Activated CD4-positive, CD25-positive, alpha-beta regulatory T cell treated with anti-CD3 and anti-CD28 coated beads, Interleukin-2, amount 50 U/mL, for 24 hours (primary cell): ENCODE data around the gene DCLRE1C.
"Not testable (repeated sequence)": the region's sequence is repeated elsewhere in the genome, so short reads cannot be mapped to it uniquely, and the experiment has no call there.

ENCODE experiments used
- ATAC-seq, 2 donors: fragments of 150-1000 bp; cut with Tn5 transposase; one replicate each; pipeline ENCODE4 v1.10.0; 2021; ENCODE audit warnings: mild to moderate bottlenecking in 1 of 2, moderate library complexity in 1 of 2

DCLRE1C gene

GRCh38 chr10:14942950-14943338 lies 11.0 kb downstream of the DCLRE1C start:
- ATAC-seq, result not testable (repeated sequence)

DNA sequence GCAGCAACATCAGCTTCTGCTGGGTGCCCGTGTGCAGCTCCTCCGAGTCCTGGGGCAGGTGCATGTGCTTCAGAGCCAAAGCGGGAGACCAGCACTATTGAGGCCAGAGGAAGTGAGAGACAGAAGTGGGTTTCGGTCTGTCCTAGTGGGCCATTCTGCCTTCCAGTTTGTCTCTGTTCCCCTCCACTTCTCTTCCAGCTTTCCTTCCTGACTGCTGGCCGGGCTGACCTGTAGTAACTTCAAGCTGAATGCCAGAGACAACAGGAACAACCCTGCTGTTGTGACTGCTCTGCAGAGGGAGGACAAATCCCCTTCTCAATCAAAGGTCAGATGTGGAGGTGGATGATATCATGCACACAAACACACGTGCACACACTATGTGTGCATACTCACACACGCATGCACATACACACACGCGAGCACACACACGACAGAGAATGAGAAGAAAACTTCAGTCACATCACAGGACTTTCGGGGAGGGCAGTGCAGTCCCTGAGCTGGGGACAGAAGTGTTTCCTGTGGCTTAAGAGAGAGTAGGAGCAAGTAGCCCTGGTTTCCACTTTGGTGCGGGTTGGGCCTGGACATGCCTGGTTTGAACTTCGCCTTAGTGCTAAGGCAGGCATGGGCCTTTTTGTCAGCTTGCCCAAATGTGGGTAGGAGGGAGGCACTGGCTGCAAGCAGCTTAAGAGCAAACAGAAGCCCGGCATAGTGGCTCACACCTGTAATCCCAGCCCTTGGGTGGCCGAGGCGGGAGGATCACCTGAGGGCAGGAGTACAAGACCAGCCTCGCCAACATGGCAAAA lies 11.5 kb downstream of the DCLRE1C start:
- not testable (repeated sequence) for ATAC-seq

DNA sequence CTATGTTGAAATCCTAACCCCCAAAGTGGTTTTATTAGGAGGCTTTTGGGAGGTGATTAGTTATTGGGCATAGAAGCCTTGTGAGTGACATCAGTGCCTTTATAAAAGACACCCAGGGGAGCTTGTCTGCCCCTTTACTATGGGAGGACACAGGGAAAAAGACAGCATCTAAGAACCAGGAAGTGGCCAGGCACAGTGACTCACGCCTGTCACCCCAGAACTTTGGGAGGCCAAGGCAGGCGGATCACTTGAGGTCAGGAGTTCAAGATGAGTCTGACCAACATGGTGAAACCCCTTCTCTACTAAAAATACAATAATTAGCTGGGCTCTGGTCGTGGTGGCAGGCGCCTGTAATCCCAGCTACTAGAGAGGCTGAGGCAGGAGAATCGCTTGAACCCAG lies 14.9 kb downstream of the DCLRE1C start:
- peak; percentile 44 to 58 for ATAC-seq

- ATAC-seq, result no peak
These were observed 17.3 kb downstream of the DCLRE1C start for GRCh38 chr10:14936584-14936983.

DNA sequence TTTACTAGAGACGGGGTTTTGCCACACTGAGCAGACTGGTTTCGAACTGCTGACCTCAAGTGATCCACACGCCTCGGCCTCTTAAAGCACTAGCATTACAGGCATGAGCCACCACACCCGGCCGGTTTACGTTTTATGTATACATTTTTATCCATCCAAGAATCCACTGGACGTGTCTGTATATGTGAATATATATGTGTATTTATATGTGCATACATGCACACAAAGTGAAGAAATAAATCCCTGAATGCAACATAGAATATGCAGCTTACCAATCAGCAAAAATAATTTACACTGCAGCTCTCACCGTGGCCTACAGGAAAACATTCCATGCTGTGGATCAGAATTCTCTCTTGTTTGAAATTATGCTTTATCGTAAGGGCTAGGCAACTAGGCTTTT lies 23.3 kb downstream of the DCLRE1C start:
- no peak for ATAC-seq

- peak; percentile 46 to 66 for ATAC-seq
These were observed 27.0 kb downstream of the DCLRE1C start for GRCh38 chr10:14926722-14927416.

GRCh38 chr10:14926061-14926470 lies 27.8 kb downstream of the DCLRE1C start:
- no peak for ATAC-seq

- ATAC-seq, result no peak
These were observed 28.6 kb downstream of the DCLRE1C start for GRCh38 chr10:14925268-14925667.

GRCh38 chr10:14924013-14924412 lies 29.9 kb downstream of the DCLRE1C start:
- no peak for ATAC-seq

DNA sequence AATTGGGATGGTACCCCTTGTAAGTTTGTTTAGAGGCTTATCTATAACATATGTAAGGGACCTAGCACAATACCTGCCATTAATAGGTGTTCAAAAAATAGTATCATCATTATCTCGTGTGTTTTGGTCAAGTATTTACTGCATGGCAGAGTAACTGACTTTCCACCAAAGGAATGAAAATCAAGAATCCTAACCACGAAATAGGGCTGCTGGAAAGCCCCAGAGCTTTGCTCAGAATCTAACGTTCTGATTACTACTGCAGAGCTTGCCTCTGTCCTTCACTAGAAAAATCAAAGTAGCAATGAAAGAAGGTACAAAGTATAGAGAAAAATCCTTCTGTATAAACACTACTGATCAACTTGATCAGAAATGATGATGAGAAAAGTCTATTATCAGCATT lies 34.9 kb downstream of the DCLRE1C start:
- ATAC-seq, result no peak

DNA sequence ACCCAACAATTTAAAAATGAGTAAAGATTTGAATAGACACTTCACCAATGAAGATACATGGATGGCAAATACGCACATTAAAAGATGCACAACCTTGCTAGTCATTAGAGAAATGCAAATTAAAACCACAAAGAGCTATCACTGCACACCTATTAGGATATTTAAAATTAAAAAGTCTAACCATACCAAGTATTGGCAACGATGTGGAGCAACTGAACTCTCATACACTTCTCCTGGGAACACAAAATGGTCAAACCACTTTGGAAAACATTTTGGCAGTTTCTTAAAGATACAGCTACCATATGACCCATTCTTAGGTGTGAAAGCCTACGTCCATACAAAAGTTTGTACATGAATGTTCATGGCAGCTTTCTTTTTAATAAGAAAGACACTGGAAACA lies 36.1 kb downstream of the DCLRE1C start:
- no peak for ATAC-seq

- ATAC-seq, result no peak
These were observed 37.3 kb downstream of the DCLRE1C start for GRCh38 chr10:14916600-14916999.

- ATAC-seq, result no peak
These were observed 42.1 kb downstream of the DCLRE1C start for GRCh38 chr10:14911801-14912200.

- ATAC-seq, result no peak
These were observed 42.9 kb downstream of the DCLRE1C start for GRCh38 chr10:14910953-14911352.

- no peak for ATAC-seq
These were observed 44.8 kb downstream of the DCLRE1C start for GRCh38 chr10:14909101-14909500.

DNA sequence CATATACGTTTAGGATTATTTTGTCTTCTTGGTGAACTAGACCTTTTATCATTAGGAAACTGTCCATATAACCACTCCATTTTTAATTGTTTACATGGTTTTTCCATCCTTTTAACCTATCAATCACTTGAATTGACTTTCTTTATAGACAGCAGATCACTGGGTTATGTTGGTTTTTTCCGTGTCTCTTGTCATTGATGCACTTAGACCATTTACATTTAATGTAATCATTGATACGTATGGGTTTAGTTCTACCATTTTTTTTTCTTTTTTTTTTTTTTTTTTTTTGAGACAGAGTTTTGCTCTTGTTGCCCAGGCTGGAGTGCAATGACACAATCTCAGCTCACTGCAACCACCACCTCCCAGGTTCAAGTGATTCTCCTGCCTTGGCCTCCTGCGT lies 46.3 kb downstream of the DCLRE1C start:
- not testable (repeated sequence) for ATAC-seq

DNA sequence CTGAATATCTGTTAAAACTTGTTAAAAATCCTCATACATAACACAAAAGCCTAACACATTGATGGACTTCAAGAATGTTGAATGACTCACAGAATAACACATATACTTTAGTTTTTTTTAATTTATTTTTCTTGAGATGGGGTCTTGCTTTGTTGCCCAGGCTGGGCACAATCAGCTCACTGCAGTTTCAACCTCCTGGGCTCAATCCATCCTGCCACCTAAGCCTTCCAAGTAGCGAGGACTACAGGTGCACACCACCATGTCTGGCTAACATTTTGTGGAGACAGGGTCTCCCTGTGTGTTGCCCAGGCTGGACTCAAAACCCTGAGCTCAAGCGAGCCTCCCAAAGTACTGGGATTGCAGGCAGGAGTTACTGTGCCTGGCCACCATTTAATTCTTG lies 47.1 kb downstream of the DCLRE1C start:
- no peak for ATAC-seq

- ATAC-seq, result no peak
These were observed 48.0 kb downstream of the DCLRE1C start for GRCh38 chr10:14905890-14906289.

GRCh38 chr10:14904864-14905263 lies 49.0 kb downstream of the DCLRE1C start:
- peak; percentile 67 to 74 for ATAC-seq

DNA sequence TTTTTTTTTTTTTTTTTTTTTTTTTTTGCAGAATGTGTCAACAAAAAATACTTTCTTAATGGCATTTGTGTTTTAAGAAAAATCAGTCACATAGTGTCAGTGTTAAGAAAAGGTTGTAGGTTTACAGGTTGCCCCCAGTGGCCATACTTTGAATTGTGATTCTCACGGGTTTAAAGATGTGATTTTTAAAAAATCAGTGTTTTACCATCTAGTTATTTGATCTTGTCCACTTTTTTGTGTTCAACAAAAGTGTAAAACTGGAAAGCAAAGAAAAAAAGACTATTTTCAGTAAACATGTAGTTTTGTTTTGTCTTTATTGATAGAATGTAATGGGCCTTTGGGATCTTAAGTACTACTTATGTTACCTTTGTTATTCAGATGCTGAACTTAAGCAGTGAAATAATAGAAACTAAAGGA lies 49.6 kb downstream of the DCLRE1C start:
- ATAC-seq, result peak; percentile 44 to 57

DNA sequence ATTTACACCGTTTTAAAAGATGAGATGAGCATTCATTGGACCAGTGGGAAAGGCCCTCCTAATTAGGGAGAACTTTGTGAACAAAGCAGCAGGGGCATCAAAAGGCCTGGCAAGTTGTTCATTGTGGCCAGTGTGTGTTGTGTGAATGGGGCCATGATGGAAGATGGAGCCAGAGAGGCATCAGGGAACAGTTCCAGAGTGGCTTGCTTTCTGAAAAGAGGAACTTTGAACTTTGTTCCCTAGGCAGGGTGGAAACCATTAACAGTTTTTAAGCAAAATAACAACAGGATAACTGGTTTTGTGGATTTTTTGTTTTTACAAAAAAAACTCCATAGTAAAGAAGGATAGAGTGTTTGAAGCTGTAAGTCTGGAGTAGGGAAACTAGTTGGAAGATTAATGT lies 62.7 kb downstream of the DCLRE1C start:
- ATAC-seq, result no peak

DNA sequence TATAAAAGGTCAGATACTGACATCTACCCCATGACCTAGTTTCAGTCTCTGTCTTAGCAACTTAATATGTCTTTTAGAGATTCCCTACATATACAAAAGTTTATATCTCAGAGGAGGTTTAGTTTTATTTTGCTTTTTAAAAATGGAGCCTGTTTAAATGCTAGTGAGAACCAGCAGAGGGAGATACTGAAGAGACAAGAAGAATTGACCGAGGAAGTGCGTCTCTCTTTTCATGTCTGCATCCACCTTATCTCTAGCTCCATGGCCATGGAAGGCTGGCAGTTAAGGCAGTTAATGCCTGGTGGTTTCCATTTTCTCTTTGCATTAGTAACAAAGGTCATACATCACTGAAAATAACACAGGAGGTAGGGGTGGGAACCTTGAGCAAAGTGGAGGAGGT lies 64.6 kb downstream of the DCLRE1C start:
- ATAC-seq, result peak in 1 of 2 donors; percentile 24

GRCh38 chr10:14884082-14884481 lies 69.8 kb downstream of the DCLRE1C start:
- peak in 1 of 2 donors; percentile 38 for ATAC-seq

GRCh38 chr10:14880229-14880628 lies 73.7 kb downstream of the DCLRE1C start:
- no peak for ATAC-seq

DNA sequence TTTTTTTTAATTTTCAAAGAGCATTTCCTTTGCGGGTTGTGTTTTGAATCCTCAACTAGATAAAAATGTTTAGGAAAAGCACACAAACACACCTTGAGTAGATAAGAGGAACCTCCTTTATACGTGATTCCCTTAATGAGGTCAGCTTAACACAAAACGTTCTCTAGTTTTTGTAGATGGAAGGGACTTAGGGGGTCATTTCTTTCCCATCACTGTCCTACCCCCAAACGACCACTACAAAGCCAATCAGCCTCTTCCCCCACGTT lies 74.0 kb downstream of the DCLRE1C start:
- no peak for ATAC-seq
